Cardiac septum (tissue), 1 donor: ENCODE data around the gene ZBTB44. TPM values are rescaled to one million over a fixed set of nuclear protein-coding genes. Genes with fewer than 3 reads are reported as not detected.

Experiments
- DNase-seq: peaks from one replicate; pipeline ENCODE4 v3.0.0-alpha.2; 2020; ENCODE audit warnings: low spot score
- intact Hi-C: fragments of 100-400 bp; cut with DNase I; formaldehyde crosslinking; loops from one replicate; pipeline ENCODE4 v1.14.0; 2022
- total RNA-seq: library from RNA; stranded (reverse); fragmentation: NEBNext Ultra II Directional; extraction: Animal tissue kit (Norgen Biotek cat#: 25700); gene quantifications from one replicate; pipeline ENCODE4 v1.2.1, GENCODE V29; 2021
- donor health status: DM: no; HTN: no; CAD: no.

Gene ZBTB44
- total RNA-seq, 1 donor from 2014 or later: 37.0 TPM

- intact Hi-C loops: loop anchor here (10.0 kb wide), 1 partner anchor 676 kb away; no protein-coding TSS in a partner anchor
- DNase-seq: peak; percentile 47
These were observed 96.1 kb downstream of the ZBTB44 start for GRCh38 chr11:130218501-130219070.

DNA sequence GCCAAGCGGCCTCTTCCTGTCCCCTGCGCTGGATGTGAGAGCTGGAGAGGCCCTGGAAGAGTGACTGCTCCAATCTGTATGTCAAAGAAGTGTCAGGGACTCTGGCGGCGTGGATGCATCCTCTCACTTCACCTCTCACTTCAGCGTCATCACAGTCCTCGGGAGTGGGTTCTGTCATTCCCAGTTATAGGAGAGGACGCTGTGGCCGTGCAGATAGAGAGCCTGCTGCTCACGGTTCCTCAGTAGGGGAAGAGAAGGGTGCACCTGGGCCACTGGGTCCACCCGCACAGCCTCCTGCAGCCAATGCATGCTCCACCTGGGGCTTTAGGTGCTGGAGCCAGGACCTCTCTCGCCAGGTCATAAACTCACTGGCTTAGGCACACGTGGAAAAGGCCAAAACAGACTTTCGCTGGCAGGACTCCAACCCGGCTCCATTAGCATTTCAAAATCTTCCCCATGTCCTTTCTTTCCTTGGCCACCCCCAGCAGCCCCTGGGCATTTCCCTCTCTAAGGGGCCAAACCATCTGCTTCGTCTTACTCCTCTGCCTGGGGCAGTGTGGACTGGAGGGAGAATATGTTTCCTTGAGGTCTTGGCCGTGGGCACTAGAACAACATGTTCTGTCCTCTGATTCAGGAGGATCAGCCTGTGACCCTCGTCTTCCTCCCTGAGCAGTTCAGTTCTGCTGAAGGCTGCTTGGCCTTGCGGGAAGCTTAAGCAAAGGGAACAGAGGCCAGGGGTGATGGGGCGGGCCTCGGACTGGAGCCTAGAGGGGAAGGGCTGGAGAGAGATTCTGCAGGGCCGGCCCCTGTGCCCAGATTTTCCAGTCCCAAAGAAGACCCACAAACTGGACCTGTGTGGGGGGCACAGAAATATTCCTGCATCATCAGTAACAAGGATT is 97.3 kb downstream of the ZBTB44 start:
- peak; percentile 39 for DNase-seq
- intact Hi-C loops: loop anchor here (10.0 kb wide), 1 partner anchor 677 kb away; no protein-coding TSS in a partner anchor

DNA sequence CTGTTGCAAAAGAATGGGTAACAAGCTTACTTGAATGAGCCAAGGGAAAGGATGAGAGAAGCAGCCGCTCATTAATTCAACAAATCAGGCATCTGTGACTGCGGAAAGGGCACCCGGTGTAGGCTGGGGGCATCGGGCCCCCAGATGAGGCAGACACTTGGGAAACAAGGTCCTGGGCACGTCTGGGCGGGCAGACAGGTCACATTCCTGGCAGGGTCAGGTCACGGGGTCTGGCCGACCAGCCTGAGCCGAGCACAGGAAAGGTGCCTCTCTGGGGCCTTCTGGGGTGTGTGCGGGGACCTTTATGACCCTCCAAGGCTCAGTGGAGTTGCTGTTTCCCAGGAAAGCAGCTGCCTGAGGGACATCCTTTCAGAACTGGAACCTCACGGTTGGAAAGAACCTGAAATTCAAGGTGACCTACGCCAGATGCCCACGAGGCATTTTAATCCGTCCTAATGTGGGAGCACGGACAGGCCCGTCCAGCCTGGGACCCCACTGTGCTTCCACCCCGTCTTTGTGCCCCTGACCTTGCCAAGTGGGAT is 98.1 kb downstream of the ZBTB44 start:
- peak; percentile 12 for DNase-seq
- intact Hi-C loops: loop anchor here (10.0 kb wide), 1 partner anchor 678 kb away; no protein-coding TSS in a partner anchor

- no peak for DNase-seq
- intact Hi-C loops: loop anchor here (10.0 kb wide), 1 partner anchor 679 kb away; no protein-coding TSS in a partner anchor
These were observed 98.5 kb downstream of the ZBTB44 start for GRCh38 chr11:130216221-130216550.

- DNase-seq: peak; percentile 51
- intact Hi-C loops: loop anchor here (10.0 kb wide), 1 partner anchor 679 kb away; no protein-coding TSS in a partner anchor
These were observed 99.0 kb downstream of the ZBTB44 start for GRCh38 chr11:130215531-130216220.

GRCh38 chr11:130214861-130215530 is 99.7 kb downstream of the ZBTB44 start:
- DNase-seq: peak; percentile 67
- intact Hi-C loops: loop anchor here (5.0 to 10.0 kb wide), 3 partner anchors 172 to 680 kb away; partner anchors contain the start of gene ADAMTS8

- no peak for DNase-seq
- intact Hi-C loops: loop anchor here (5.0 to 10.0 kb wide), 3 partner anchors 173 to 681 kb away; partner anchors contain the start of gene ADAMTS8
These were observed 100.8 kb downstream of the ZBTB44 start for GRCh38 chr11:130213979-130214281.

- DNase-seq: peak; percentile 89
- intact Hi-C loops: loop anchor here (5.0 to 10.0 kb wide), 3 partner anchors 174 to 681 kb away; partner anchors contain the start of gene ADAMTS8
These were observed 101.4 kb downstream of the ZBTB44 start for GRCh38 chr11:130213143-130213978.

DNA sequence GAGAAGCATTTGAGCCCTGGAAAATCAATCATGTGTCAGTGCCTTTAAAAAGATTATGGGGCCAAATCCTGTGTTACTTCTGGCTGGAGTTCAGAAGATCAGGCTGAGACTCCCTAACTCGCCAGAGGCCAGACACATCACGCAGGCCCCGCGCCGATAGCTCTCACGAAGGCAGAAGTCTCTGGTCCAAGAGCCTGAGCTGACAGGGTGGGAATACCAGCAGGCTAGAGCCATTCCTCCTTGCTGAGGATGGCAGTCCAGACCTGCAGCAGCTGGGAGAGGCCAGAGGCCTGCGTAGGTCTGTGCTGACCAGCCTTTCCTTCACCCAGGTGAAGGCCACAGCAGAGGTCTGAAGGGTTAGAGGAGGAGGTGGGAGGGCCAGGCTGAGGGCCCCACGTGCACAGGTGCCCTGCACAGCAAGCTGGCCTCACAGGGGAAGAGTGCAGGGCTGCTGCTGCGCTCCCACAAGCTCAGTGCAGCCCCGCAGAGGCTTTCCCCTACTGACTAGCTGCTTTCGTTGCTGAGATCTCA is 102.2 kb downstream of the ZBTB44 start:
- intact Hi-C loops: loop anchor here (5.0 to 10.0 kb wide), 3 partner anchors 175 to 682 kb away; partner anchors contain the start of gene ADAMTS8
- DNase-seq: peak; percentile 46

- peak; percentile 69 for DNase-seq
- intact Hi-C loops: loop anchor here (5.0 to 10.0 kb wide), 3 partner anchors 175 to 683 kb away; partner anchors contain the start of gene ADAMTS8
These were observed 102.8 kb downstream of the ZBTB44 start for GRCh38 chr11:130211781-130212401.

DNA sequence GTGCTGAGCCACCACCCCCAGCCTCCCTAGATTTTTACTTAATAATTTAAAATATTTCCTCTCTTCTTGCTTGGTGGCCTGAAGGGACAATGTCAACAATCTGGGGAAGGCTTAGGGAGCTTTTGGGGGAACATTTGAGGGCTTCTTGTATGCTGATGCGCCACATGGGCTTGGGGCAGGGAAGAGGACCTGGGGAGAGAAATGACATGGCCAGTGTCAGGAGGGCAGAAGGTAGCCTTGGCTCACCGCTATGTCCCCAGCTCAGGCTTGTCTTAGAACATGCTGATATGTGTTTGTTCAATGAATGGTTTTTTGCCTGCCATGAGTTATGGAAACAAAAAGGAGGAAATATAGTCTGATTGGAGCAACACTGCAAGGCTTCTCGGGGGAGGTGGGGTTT is 103.6 kb downstream of the ZBTB44 start:
- peak; percentile 31 for DNase-seq
- intact Hi-C loops: loop anchor here (5.0 to 10.0 kb wide), 3 partner anchors 176 to 684 kb away; partner anchors contain the start of gene ADAMTS8

GRCh38 chr11:130209954-130210854 is 104.5 kb downstream of the ZBTB44 start:
- DNase-seq: peak; percentile 75

DNA sequence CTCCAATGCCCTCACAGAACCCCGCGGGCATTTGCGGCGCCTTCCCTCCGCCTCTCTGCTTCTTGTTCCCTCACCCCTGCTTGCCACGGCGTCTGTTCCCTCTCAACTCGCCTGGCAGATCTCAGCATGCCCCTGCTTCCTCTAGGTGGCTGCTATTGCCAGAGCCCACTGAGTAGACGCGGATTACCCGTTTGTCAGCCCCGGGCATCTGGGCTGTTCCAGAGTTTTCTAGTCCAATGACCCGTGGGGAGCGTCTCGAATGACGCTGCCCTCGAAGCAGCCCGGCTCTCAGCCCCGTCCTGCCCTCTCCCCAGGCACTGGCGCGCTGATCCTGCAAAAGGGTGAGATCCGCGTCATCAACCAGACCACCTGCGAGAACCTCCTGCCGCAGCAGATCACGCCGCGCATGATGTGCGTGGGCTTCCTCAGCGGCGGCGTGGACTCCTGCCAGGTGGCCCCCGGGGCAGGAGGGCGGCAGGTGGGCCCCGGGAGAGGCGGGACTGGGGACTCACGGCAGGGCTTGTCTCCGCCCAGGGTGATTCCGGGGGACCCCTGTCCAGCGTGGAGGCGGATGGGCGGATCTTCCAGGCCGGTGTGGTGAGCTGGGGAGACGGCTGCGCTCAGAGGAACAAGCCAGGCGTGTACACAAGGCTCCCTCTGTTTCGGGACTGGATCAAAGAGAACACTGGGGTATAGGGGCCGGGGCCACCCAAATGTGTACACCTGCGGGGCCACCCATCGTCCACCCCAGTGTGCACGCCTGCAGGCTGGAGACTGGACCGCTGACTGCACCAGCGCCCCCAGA is 105.4 kb downstream of the ZBTB44 start:
- peak; percentile 43 for DNase-seq
- intact Hi-C loops: no loop called here

More at GRCh38 chr11:130209954-130210854, 104.5 kb downstream of the ZBTB44 start:
- intact Hi-C loops: loop anchor here (5.0 to 10.0 kb wide), 3 partner anchors 177 to 685 kb away; partner anchors contain the start of gene ADAMTS8

- peak; percentile 44 for DNase-seq
- intact Hi-C loops: no loop called here
These were observed 106.2 kb downstream of the ZBTB44 start for GRCh38 chr11:130208241-130209127.
